HG03521 (cell line): Measurements from ENCODE around the gene EPHB3.
"Not testable (repeated sequence)": the region's sequence is repeated elsewhere in the genome, so short reads cannot be mapped to it uniquely, and the experiment has no call there.

Experiments used
- ATAC-seq: cut with Tn5 transposase; IDR thresholded peaks from one replicate; pipeline ENCODE4 v1.9.1; 2021; ENCODE audit warnings: mild to moderate bottlenecking, moderate library complexity; ENCODE audit not compliant: unreplicated experiment

Gene EPHB3

GRCh38 chr3:184618811-184619210, 57.2 kb downstream of the EPHB3 start:
- ATAC-seq: no peak

GRCh38 chr3:184619369-184619768, 57.8 kb downstream of the EPHB3 start:
- ATAC-seq: no peak

- no peak for ATAC-seq
These were observed 58.3 kb downstream of the EPHB3 start for GRCh38 chr3:184619787-184620430.

- ATAC-seq: no peak
These were observed 59.0 kb downstream of the EPHB3 start for GRCh38 chr3:184620475-184621119.

GRCh38 chr3:184622156-184622555, 60.6 kb downstream of the EPHB3 start:
- not testable (repeated sequence) for ATAC-seq

GRCh38 chr3:184626923-184627322, 65.3 kb downstream of the EPHB3 start:
- ATAC-seq: no peak

- no peak for ATAC-seq
These were observed 68.1 kb downstream of the EPHB3 start for GRCh38 chr3:184629555-184630160.

GRCh38 chr3:184630861-184631471, 69.4 kb downstream of the EPHB3 start:
- no peak for ATAC-seq

- ATAC-seq: no peak
These were observed 69.9 kb downstream of the EPHB3 start for GRCh38 chr3:184631472-184631861.
